ENCODE results near the gene TAF1B.
A peak's percentile ranks its signal among the peaks of the same experiment; 100 is the strongest.

TAF1B gene

GRCh38 chr2:9949992-9950520 lies 106.8 kb downstream of the TAF1B start:
- in situ Hi-C loops (cut with MboI; ENCODE audit: low pct_unique_long_range_greater_than_20kb, low sequenced_read_pairs, unreplicated experiment): no loop called here
- TF ChIP-seq CTCF (IDR thresholded peaks at IDR 0.05; ENCODE audit: extremely low read depth, insufficient read depth, missing control alignments): no peak
- no peak for DNase-seq (ENCODE audit: low spot score)

GRCh38 chr2:9950521-9951271 lies 107.4 kb downstream of the TAF1B start:
- in situ Hi-C loops (cut with MboI; ENCODE audit: low pct_unique_long_range_greater_than_20kb, low sequenced_read_pairs, unreplicated experiment): no loop called here
- peak; percentile 84 for DNase-seq (ENCODE audit: low spot score)
- TF ChIP-seq CTCF (IDR thresholded peaks at IDR 0.05; ENCODE audit: extremely low read depth, insufficient read depth, missing control alignments): no peak

GRCh38 chr2:9951272-9951521 lies 107.9 kb downstream of the TAF1B start:
- DNase-seq (ENCODE audit: low spot score): no peak
- in situ Hi-C loops (cut with MboI; ENCODE audit: low pct_unique_long_range_greater_than_20kb, low sequenced_read_pairs, unreplicated experiment): no loop called here
- TF ChIP-seq CTCF (IDR thresholded peaks at IDR 0.05; ENCODE audit: extremely low read depth, insufficient read depth, missing control alignments): no peak

GRCh38 chr2:9951522-9952285 lies 108.4 kb downstream of the TAF1B start, which contains the start of gene GRHL1:
Gene GRHL1, plus strand, starts transcription at chr2:9951693. Its CDS starts 141 bp downstream, at chr2:9951834.
- in situ Hi-C loops (cut with MboI; ENCODE audit: low pct_unique_long_range_greater_than_20kb, low sequenced_read_pairs, unreplicated experiment): no loop called here
- peak; percentile 100 for DNase-seq (ENCODE audit: low spot score)
- no peak for TF ChIP-seq CTCF (IDR thresholded peaks at IDR 0.05; ENCODE audit: extremely low read depth, insufficient read depth, missing control alignments)

- no peak for DNase-seq (ENCODE audit: low spot score)
- no peak for TF ChIP-seq CTCF (IDR thresholded peaks at IDR 0.05; ENCODE audit: extremely low read depth, insufficient read depth, missing control alignments)
- in situ Hi-C loops (cut with MboI; ENCODE audit: low pct_unique_long_range_greater_than_20kb, low sequenced_read_pairs, unreplicated experiment): no loop called here
These were observed 109.0 kb downstream of the TAF1B start for GRCh38 chr2:9952286-9952737.

- in situ Hi-C loops (cut with MboI; ENCODE audit: low pct_unique_long_range_greater_than_20kb, low sequenced_read_pairs, unreplicated experiment): no loop called here
- TF ChIP-seq CTCF (IDR thresholded peaks at IDR 0.05; ENCODE audit: extremely low read depth, insufficient read depth, missing control alignments): no peak
- DNase-seq (ENCODE audit: low spot score): no peak
These were observed 109.7 kb downstream of the TAF1B start for GRCh38 chr2:9952856-9953503.
